ENCODE results near the gene ARHGDIA. TPM values are rescaled to one million over a fixed set of nuclear protein-coding genes. Genes with fewer than 3 reads are reported as not detected.

Gene ARHGDIA
- total and polyA plus RNA-seq, 2 of the 8 experiments (the other 6 are each of a cell fraction or from before 2014, with no cell fraction given), result 62.4 to 217 TPM

DNA sequence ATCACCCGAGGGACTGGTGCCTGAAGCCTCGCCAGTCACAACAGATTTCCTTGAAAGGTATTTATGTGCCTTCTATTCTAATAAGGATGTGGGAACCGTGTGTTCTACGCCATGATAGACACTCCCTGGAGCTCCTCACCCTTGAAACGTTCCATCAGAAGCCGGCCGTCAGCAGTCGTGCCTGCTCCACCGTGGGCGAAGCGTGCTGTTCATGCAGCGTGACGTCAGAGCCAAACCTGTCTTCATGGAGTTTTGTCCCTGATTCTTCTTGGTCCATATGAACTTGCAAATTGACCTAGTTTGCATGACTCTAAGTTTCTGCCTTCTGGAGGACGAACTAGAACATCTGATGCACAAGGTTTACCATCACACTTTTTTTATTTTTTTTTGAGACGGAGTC is 31.8 kb downstream of the ARHGDIA start (continued):
- TF ChIP-seq, protein P1, sequence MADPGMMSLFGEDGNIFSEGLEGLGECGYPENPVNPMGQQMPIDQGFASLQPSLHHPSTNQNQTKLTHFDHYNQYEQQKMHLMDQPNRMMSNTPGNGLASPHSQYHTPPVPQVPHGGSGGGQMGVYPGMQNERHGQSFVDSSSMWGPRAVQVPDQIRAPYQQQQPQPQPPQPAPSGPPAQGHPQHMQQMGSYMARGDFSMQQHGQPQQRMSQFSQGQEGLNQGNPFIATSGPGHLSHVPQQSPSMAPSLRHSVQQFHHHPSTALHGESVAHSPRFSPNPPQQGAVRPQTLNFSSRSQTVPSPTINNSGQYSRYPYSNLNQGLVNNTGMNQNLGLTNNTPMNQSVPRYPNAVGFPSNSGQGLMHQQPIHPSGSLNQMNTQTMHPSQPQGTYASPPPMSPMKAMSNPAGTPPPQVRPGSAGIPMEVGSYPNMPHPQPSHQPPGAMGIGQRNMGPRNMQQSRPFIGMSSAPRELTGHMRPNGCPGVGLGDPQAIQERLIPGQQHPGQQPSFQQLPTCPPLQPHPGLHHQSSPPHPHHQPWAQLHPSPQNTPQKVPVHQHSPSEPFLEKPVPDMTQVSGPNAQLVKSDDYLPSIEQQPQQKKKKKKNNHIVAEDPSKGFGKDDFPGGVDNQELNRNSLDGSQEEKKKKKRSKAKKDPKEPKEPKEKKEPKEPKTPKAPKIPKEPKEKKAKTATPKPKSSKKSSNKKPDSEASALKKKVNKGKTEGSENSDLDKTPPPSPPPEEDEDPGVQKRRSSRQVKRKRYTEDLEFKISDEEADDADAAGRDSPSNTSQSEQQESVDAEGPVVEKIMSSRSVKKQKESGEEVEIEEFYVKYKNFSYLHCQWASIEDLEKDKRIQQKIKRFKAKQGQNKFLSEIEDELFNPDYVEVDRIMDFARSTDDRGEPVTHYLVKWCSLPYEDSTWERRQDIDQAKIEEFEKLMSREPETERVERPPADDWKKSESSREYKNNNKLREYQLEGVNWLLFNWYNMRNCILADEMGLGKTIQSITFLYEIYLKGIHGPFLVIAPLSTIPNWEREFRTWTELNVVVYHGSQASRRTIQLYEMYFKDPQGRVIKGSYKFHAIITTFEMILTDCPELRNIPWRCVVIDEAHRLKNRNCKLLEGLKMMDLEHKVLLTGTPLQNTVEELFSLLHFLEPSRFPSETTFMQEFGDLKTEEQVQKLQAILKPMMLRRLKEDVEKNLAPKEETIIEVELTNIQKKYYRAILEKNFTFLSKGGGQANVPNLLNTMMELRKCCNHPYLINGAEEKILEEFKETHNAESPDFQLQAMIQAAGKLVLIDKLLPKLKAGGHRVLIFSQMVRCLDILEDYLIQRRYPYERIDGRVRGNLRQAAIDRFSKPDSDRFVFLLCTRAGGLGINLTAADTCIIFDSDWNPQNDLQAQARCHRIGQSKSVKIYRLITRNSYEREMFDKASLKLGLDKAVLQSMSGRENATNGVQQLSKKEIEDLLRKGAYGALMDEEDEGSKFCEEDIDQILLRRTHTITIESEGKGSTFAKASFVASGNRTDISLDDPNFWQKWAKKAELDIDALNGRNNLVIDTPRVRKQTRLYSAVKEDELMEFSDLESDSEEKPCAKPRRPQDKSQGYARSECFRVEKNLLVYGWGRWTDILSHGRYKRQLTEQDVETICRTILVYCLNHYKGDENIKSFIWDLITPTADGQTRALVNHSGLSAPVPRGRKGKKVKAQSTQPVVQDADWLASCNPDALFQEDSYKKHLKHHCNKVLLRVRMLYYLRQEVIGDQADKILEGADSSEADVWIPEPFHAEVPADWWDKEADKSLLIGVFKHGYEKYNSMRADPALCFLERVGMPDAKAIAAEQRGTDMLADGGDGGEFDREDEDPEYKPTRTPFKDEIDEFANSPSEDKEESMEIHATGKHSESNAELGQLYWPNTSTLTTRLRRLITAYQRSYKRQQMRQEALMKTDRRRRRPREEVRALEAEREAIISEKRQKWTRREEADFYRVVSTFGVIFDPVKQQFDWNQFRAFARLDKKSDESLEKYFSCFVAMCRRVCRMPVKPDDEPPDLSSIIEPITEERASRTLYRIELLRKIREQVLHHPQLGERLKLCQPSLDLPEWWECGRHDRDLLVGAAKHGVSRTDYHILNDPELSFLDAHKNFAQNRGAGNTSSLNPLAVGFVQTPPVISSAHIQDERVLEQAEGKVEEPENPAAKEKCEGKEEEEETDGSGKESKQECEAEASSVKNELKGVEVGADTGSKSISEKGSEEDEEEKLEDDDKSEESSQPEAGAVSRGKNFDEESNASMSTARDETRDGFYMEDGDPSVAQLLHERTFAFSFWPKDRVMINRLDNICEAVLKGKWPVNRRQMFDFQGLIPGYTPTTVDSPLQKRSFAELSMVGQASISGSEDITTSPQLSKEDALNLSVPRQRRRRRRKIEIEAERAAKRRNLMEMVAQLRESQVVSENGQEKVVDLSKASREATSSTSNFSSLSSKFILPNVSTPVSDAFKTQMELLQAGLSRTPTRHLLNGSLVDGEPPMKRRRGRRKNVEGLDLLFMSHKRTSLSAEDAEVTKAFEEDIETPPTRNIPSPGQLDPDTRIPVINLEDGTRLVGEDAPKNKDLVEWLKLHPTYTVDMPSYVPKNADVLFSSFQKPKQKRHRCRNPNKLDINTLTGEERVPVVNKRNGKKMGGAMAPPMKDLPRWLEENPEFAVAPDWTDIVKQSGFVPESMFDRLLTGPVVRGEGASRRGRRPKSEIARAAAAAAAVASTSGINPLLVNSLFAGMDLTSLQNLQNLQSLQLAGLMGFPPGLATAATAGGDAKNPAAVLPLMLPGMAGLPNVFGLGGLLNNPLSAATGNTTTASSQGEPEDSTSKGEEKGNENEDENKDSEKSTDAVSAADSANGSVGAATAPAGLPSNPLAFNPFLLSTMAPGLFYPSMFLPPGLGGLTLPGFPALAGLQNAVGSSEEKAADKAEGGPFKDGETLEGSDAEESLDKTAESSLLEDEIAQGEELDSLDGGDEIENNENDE (IDR thresholded peaks at IDR 0.05; ENCODE audit: insufficient replicate concordance, low read length), result no peak
- TF ChIP-seq SIX5 (IDR thresholded peaks at IDR 0.05; ENCODE audit: low read depth, low read length) (no peak), NANOG (IDR thresholded peaks at IDR 0.05; ENCODE audit: insufficient read depth, low read depth, low read length, poor library complexity, severe bottlenecking) (no peak), MAX (IDR thresholded peaks at IDR 0.05) (no peak), JUND (IDR thresholded peaks at IDR 0.05; ENCODE audit: low read length) (no peak), NRF1 (IDR thresholded peaks at IDR 0.05; ENCODE audit: low read depth, low read length) (no peak), KDM4A (IDR thresholded peaks at IDR 0.05; ENCODE audit: low read depth, low read length, severe bottlenecking) (no peak), SAP30 (IDR thresholded peaks at IDR 0.05; ENCODE audit: insufficient read depth, insufficient replicate concordance, low read length) (no peak), GTF2F1 (IDR thresholded peaks at IDR 0.05; ENCODE audit: borderline replicate concordance, low read depth, low read length) (no peak), CHD2 (IDR thresholded peaks at IDR 0.05; ENCODE audit: low read length) (no peak), CTBP2 (IDR thresholded peaks at IDR 0.05; ENCODE audit: borderline replicate concordance, insufficient read depth, insufficient read length, low read length) (no peak)
